Mesendoderm (in vitro differentiated cells): ENCODE results near the gene ROR1.

ENCODE experiments used
- DNase-seq: peaks from one replicate; pipeline ENCODE4 v3.0.0; 2013
- H2AK5ac ChIP-seq: 2 replicates; pipeline ENCODE4 v1.6.1; 2013; ENCODE audit warnings: low read length, inconsistent platforms
- H2BK120ac ChIP-seq: 2 replicates; pipeline ENCODE4 v1.6.1; 2013; ENCODE audit warnings: low read depth, mild to moderate bottlenecking, low read length, moderate library complexity, mixed read lengths
- H2BK15ac ChIP-seq: replicated peaks from 2 replicates; pipeline ENCODE4 v1.6.1; 2013; ENCODE audit warnings: low read depth, mild to moderate bottlenecking, moderate library complexity
- H2BK5ac ChIP-seq: 2 replicates; pipeline ENCODE4 v1.6.1; 2013; ENCODE audit warnings: low read length, inconsistent platforms
- H3K18ac ChIP-seq: 2 replicates; pipeline ENCODE4 v1.6.1; 2013; ENCODE audit warnings: mild to moderate bottlenecking, low read length, mixed read lengths
- H3K23ac ChIP-seq: one replicate; pipeline ENCODE4 v1.6.1; 2013; ENCODE audit warnings: low read length
- H3K27ac ChIP-seq: 2 replicates; pipeline ENCODE4 v1.5.1; 2013; ENCODE audit warnings: low read depth, mild to moderate bottlenecking, inconsistent platforms, low read length, moderate library complexity
- H3K27me3 ChIP-seq: 2 replicates; pipeline ENCODE4 v1.6.1; 2013; ENCODE audit warnings: low read length, control low read depth, mild to moderate bottlenecking, inconsistent platforms; ENCODE audit not compliant: insufficient read depth, poor library complexity
- H3K36me3 ChIP-seq: 2 replicates; pipeline ENCODE4 v1.6.1; 2013; ENCODE audit warnings: low read length, inconsistent platforms; ENCODE audit not compliant: control insufficient read depth, insufficient read depth
- H3K4ac ChIP-seq: one replicate; pipeline ENCODE4 v1.6.1; 2013; ENCODE audit warnings: low read depth, mild to moderate bottlenecking, low read length, moderate library complexity
- H3K4me1 ChIP-seq: 2 replicates; pipeline ENCODE4 v1.6.1; 2013; ENCODE audit warnings: low read depth, low read length, inconsistent platforms; ENCODE audit not compliant: control insufficient read depth
- H3K4me2 ChIP-seq: 2 replicates; pipeline ENCODE4 v1.6.1; 2013; ENCODE audit warnings: low read length
- H3K4me3 ChIP-seq: 2 replicates; pipeline ENCODE4 v1.5.1; 2013; ENCODE audit warnings: mild to moderate bottlenecking, low read length
- H3K56ac ChIP-seq: one replicate; pipeline ENCODE4 v1.6.1; 2013; ENCODE audit warnings: low read length
- H3K79me1 ChIP-seq: 2 replicates; pipeline ENCODE4 v1.6.1; 2013; ENCODE audit warnings: low read length, inconsistent platforms
- H3K79me2 ChIP-seq: 2 replicates; pipeline ENCODE4 v1.6.1; 2013; ENCODE audit warnings: mild to moderate bottlenecking, low read length; ENCODE audit not compliant: control insufficient read depth, insufficient read depth
- H3K9ac ChIP-seq: 2 replicates; pipeline ENCODE4 v1.6.1; 2013; ENCODE audit warnings: low read length, inconsistent platforms
- H4K5ac ChIP-seq: one replicate; pipeline ENCODE4 v1.6.1; 2013; ENCODE audit warnings: low read length
- H4K8ac ChIP-seq: one replicate; pipeline ENCODE4 v1.6.1; 2013; ENCODE audit warnings: low read depth, mild to moderate bottlenecking, control low read depth, low read length, moderate library complexity
- WGBS: extraction: QIAGEN DNeasy Blood & Tissue Kit; methylation state at CpG from one replicate; pipeline ENCODE4 v1.1.7; 2013; ENCODE audit warnings: low lambda C conversion rate, missing lambda C conversion rate; ENCODE audit not compliant: insufficient coverage; ENCODE audit errors: extremely low coverage; 5-methylcytosine and 5-hydroxymethylcytosine counted together

The ROR1 gene

DNA sequence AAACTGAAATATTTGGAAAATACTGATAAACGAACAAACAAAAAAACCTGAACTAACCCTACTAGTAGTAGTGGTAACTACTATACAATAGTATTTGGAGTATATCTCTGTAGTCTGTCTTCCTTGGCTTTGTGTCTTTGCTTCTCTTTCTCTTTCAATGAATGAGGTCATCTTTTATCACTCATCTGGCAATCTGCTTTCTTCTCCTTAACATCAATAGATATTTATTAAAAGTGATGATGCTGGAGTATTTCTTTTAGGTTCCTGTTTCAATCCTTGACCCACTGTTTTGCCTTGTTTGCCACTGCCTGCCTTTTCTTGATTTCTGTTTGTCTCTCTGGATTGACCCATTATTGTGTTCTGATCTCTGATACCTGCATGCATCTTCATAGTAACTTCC lies 71.5 kb downstream of the ROR1 start:
- no peak overlapping the region for H2BK15ac ChIP-seq
- no peak overlapping the region for H3K4me2 ChIP-seq
- no peak overlapping the region for H3K9ac ChIP-seq
- H4K8ac ChIP-seq, result no peak overlapping the region
- H2BK120ac ChIP-seq, result no peak overlapping the region
- WGBS, result no CpG with 5 or more reads among the region's 1 CpG
- H2AK5ac ChIP-seq, result no peak overlapping the region
- no peak overlapping the region for H3K4ac ChIP-seq
- H2BK5ac ChIP-seq, result no peak overlapping the region
- H3K4me3 ChIP-seq, result no peak overlapping the region
- H3K18ac ChIP-seq, result no peak overlapping the region
- H3K79me1 ChIP-seq, result no peaks in the 10 kb centered on the region
- no peak overlapping the region for H3K56ac ChIP-seq
- peaks cover 17% of the 10 kb centered on the region for H3K4me1 ChIP-seq
- no peaks in the 10 kb centered on the region for H3K27me3 ChIP-seq
- H3K79me2 ChIP-seq, result peaks cover 3% of the 10 kb centered on the region
- DNase-seq, result no peak
- H3K23ac ChIP-seq, result no peak overlapping the region
- H3K27ac ChIP-seq, result no peak overlapping the region
- no peaks in the 10 kb centered on the region for H3K36me3 ChIP-seq
- no peak overlapping the region for H4K5ac ChIP-seq

DNA sequence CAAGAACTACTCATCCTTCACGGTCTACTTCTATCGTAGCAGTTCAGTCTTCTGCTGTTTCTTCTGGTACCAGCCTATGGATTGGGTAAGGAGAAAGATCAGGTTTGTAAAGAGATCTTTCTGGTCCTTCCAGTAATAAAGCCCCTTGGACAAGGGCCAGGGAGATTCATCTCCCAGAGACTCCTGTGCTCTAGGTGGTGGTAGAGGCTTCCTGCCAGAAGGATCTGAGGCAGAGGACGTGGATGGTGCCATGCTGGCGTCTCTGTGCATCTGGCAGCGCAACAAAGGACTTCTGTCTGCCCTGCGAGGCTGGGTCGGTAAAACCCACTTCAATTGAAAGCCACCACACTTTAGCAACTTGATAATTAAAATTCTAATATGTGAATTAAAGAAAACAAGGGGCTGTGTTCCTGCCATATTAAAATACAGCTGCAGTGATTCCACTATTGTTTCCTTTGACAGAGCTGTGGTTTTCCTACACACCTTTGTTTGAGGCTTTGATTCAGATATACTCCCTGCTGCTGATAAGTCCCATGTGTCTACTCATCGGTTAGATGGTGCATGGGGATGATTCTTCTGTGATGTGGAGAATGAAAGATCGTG lies 73.6 kb downstream of the ROR1 start:
- H3K9ac ChIP-seq, result no peak overlapping the region
- no peak overlapping the region for H2BK5ac ChIP-seq
- no peak overlapping the region for H3K4ac ChIP-seq
- no peak overlapping the region for H3K56ac ChIP-seq
- H3K36me3 ChIP-seq, result no peaks in the 10 kb centered on the region
- peak overlapping the region; percentile 7 for H2AK5ac ChIP-seq
- no peak overlapping the region for H3K18ac ChIP-seq
- peaks cover 17% of the 10 kb centered on the region for H3K4me1 ChIP-seq
- H4K8ac ChIP-seq, result no peak overlapping the region
- no peak overlapping the region for H4K5ac ChIP-seq
- no peak overlapping the region for H3K27ac ChIP-seq
- H3K79me2 ChIP-seq, result peaks cover 3% of the 10 kb centered on the region
- H3K4me3 ChIP-seq, result no peak overlapping the region
- H3K27me3 ChIP-seq, result no peaks in the 10 kb centered on the region
- no peak for DNase-seq
- no peak overlapping the region for H3K4me2 ChIP-seq
- no peak overlapping the region for H3K23ac ChIP-seq
- H2BK120ac ChIP-seq, result no peak overlapping the region
- no CpG with 5 or more reads among the region's 9 CpGs for whole genome bisulfite sequencing
- no peak overlapping the region for H2BK15ac ChIP-seq
- no peaks in the 10 kb centered on the region for H3K79me1 ChIP-seq

DNA sequence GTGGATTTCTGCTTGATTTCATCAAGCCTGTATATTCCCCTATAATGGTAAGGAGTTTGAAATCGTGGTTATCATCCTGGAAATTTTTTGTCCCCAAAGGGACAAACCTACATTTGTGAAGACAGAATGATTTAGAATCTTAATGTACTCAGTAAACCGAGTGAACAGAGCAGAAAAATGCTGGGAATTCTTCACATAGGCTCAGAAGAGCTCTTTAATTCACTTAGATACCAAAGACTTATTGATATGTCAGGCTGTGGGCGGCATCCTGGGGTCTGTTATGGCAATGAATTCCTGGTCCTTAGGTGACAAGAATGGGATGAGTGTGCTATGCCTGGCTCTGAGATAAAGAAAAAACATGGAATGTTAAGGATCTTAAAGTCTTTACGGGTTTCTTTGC lies 74.9 kb downstream of the ROR1 start:
- H2BK120ac ChIP-seq, result no peak overlapping the region
- H3K9ac ChIP-seq, result no peak overlapping the region
- no peak overlapping the region for H3K4ac ChIP-seq
- H3K18ac ChIP-seq, result no peak overlapping the region
- no peak overlapping the region for H3K56ac ChIP-seq
- H3K36me3 ChIP-seq, result no peaks in the 10 kb centered on the region
- no peak overlapping the region for H3K23ac ChIP-seq
- H3K79me1 ChIP-seq, result no peaks in the 10 kb centered on the region
- peaks cover 10% of the 10 kb centered on the region for H3K4me1 ChIP-seq
- no peak overlapping the region for H3K27ac ChIP-seq
- H3K79me2 ChIP-seq, result peaks cover 3% of the 10 kb centered on the region
- H2BK15ac ChIP-seq, result no peak overlapping the region
- no peak overlapping the region for H4K5ac ChIP-seq
- H3K27me3 ChIP-seq, result no peaks in the 10 kb centered on the region
- no peak overlapping the region for H3K4me3 ChIP-seq
- WGBS, result no CpG with 5 or more reads among the region's 4 CpGs
- peak; percentile 62 for DNase-seq
- H3K4me2 ChIP-seq, result no peak overlapping the region
- H4K8ac ChIP-seq, result no peak overlapping the region
- no peak overlapping the region for H2BK5ac ChIP-seq
- no peak overlapping the region for H2AK5ac ChIP-seq

DNA sequence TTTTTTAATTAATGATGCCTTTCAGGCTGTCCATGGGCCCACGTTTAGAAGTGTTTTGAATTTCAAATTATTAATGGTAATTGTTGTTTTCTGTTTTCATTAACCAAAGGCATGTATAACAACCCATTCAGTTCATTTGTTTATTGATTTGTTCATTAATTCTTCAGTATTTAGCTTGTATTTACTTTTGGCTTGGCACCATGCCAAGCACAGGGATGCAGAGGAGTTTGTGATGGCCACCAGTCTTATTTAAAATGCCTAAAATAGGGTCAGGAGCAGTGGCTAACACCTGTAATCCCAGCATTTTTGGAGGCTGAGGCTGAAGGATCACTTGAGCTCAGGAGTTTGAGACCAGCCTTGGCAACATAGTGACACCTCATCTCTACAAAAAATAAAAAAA lies 75.3 kb downstream of the ROR1 start:
- Histone ChIP-seq H4K5ac (no peak overlapping the region), H3K27ac (no peak overlapping the region)
- WGBS, result no CpG with 5 or more reads among the region's 1 CpG

DNA sequence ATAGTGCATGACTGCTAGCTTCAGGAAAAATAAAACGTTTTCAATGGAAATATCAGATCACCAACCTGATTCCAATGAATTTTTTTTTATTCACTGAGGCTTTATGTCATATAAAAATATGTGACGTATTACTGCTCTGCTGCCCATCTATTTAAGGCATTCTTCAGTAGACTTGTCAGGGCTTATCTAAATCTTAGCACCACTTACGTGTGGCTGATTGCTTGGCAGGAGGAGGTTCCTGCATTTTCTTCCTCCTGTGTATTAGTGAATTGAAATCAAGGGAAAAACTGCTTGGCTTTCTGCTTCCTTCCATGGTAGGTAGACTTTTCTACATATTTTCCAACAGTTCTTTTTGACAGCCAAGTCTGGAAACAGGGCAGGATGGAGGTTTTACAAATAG lies 80.3 kb downstream of the ROR1 start:
- H3K4ac ChIP-seq, result no peak overlapping the region
- no peaks in the 10 kb centered on the region for H3K27me3 ChIP-seq
- peaks cover 1% of the 10 kb centered on the region for H3K79me1 ChIP-seq
- no peak overlapping the region for H3K4me2 ChIP-seq
- no peak overlapping the region for H2BK15ac ChIP-seq
- H3K27ac ChIP-seq, result no peak overlapping the region
- H2AK5ac ChIP-seq, result no peak overlapping the region
- H2BK5ac ChIP-seq, result no peak overlapping the region
- H3K18ac ChIP-seq, result no peak overlapping the region
- H3K4me1 ChIP-seq, result no peaks in the 10 kb centered on the region
- no peak overlapping the region for H3K4me3 ChIP-seq
- H3K56ac ChIP-seq, result no peak overlapping the region
- WGBS, result no CpG with 5 or more reads among the region's 3 CpGs
- no peak overlapping the region for H4K8ac ChIP-seq
- DNase-seq, result peak; percentile 37
- H3K9ac ChIP-seq, result no peak overlapping the region
- H2BK120ac ChIP-seq, result no peak overlapping the region
- no peaks in the 10 kb centered on the region for H3K36me3 ChIP-seq
- no peak overlapping the region for H3K23ac ChIP-seq
- H4K5ac ChIP-seq, result no peak overlapping the region
- no peaks in the 10 kb centered on the region for H3K79me2 ChIP-seq

More for the DNA sequence above, 75.3 kb downstream of the ROR1 start:
- H4K8ac ChIP-seq, result no peak overlapping the region
- H3K18ac ChIP-seq, result peak overlapping the region; percentile 23
- H3K27me3 ChIP-seq, result no peaks in the 10 kb centered on the region
- no peaks in the 10 kb centered on the region for H3K79me1 ChIP-seq
- no peak overlapping the region for H2AK5ac ChIP-seq
- no peak overlapping the region for H3K23ac ChIP-seq
- no peak overlapping the region for H3K4ac ChIP-seq
- no peak overlapping the region for H3K56ac ChIP-seq
- H3K9ac ChIP-seq, result no peak overlapping the region
- H3K4me1 ChIP-seq, result peaks cover 9% of the 10 kb centered on the region
- H2BK5ac ChIP-seq, result no peak overlapping the region
- no peaks in the 10 kb centered on the region for H3K36me3 ChIP-seq
- peak overlapping the region; percentile 64 for H2BK120ac ChIP-seq
- no peak overlapping the region for H3K4me2 ChIP-seq
- H3K79me2 ChIP-seq, result peaks cover 3% of the 10 kb centered on the region
- no peak overlapping the region for H2BK15ac ChIP-seq
- no peak for DNase-seq
- no peak overlapping the region for H3K4me3 ChIP-seq

DNA sequence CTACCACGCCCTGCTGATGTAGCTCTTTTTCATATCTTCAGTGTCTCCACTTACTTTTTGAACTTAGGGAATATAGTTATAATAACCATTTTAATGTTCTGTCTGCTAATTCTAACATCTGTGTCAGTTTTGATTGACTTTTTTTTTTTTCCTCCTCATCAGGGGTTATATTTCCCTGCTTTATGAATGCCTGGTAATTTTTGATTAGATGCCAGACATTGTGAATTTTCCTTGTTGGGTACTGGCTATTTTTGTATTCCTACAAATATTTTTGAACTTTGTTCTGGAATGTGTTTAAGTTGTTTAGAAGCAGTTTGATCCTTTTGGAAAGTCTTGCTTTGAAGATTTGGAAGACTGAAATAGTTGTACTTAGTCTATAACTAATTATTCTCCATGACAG lies 82.1 kb downstream of the ROR1 start:
- H2BK120ac ChIP-seq, result no peak overlapping the region
- no CpG with 5 or more reads among the region's 1 CpG for WGBS
- no peak overlapping the region for H2BK5ac ChIP-seq
- H3K4me1 ChIP-seq, result no peaks in the 10 kb centered on the region
- H3K23ac ChIP-seq, result no peak overlapping the region
- no peak overlapping the region for H3K4me3 ChIP-seq
- no peaks in the 10 kb centered on the region for H3K79me2 ChIP-seq
- no peak overlapping the region for H3K4me2 ChIP-seq
- H3K79me1 ChIP-seq, result peaks cover 1% of the 10 kb centered on the region
- no peak overlapping the region for H3K27ac ChIP-seq
- no peak for DNase-seq
- H3K36me3 ChIP-seq, result no peaks in the 10 kb centered on the region
- no peak overlapping the region for H2AK5ac ChIP-seq
- no peak overlapping the region for H3K9ac ChIP-seq
- H3K56ac ChIP-seq, result no peak overlapping the region
- no peak overlapping the region for H3K4ac ChIP-seq
- no peak overlapping the region for H2BK15ac ChIP-seq
- H4K8ac ChIP-seq, result no peak overlapping the region
- no peak overlapping the region for H4K5ac ChIP-seq
- H3K18ac ChIP-seq, result no peak overlapping the region
- no peaks in the 10 kb centered on the region for H3K27me3 ChIP-seq
